22Rv1 (cell line): ENCODE data around the gene CDK15.

Source experiments
- H3K27ac ChIP-seq: fragments of 450-650 bp; 2 replicates; pipeline ENCODE4 v1.5.1; 2017
- CTCF ChIP-seq: fragments of 450-650 bp; IDR thresholded peaks from 2 replicates; pipeline ENCODE4 v1.5.1; 2017; ENCODE audit warnings: mild to moderate bottlenecking
- ZFX ChIP-seq: fragments of 450-650 bp; IDR thresholded peaks from 2 replicates; pipeline ENCODE4 v1.6.1; 2017; ENCODE audit warnings: antibody characterized with exemption, borderline replicate concordance

The CDK15 gene

GRCh38 chr2:201816657-201817575 is 10.6 kb downstream of the CDK15 start:
- no peak overlapping the region for H3K27ac ChIP-seq
- TF ChIP-seq ZFX: no peak
- TF ChIP-seq CTCF: no peak

- H3K27ac ChIP-seq: no peak overlapping the region
These were observed 14.2 kb downstream of the CDK15 start for GRCh38 chr2:201820383-201821007.

GRCh38 chr2:201821080-201821479 is 14.7 kb downstream of the CDK15 start:
- no peak for TF ChIP-seq ZFX
- TF ChIP-seq CTCF: no peak
- no peak overlapping the region for H3K27ac ChIP-seq

More at GRCh38 chr2:201820383-201821007, 14.2 kb downstream of the CDK15 start:
- TF ChIP-seq ZFX: no peak
- TF ChIP-seq CTCF: no peak

GRCh38 chr2:201824212-201824611 is 17.9 kb downstream of the CDK15 start:
- no peak overlapping the region for H3K27ac ChIP-seq
- TF ChIP-seq CTCF (no peak), ZFX (no peak)

- H3K27ac ChIP-seq: no peak overlapping the region
- TF ChIP-seq ZFX (no peak), CTCF (no peak)
These were observed 21.3 kb downstream of the CDK15 start for GRCh38 chr2:201827621-201828020.

- no peak overlapping the region for H3K27ac ChIP-seq
- no peak for TF ChIP-seq CTCF
- TF ChIP-seq ZFX: no peak
These were observed 21.9 kb downstream of the CDK15 start for GRCh38 chr2:201828220-201828619.

GRCh38 chr2:201830666-201831065 is 24.3 kb downstream of the CDK15 start:
- no peak overlapping the region for H3K27ac ChIP-seq
- TF ChIP-seq CTCF: no peak
- TF ChIP-seq ZFX: no peak
